ENCODE data around the gene CILP2. TPM values are rescaled to one million over a fixed set of nuclear protein-coding genes. Genes with fewer than 3 reads are reported as not detected.

CILP2 gene
- total RNA-seq, 1 experiment from 2014 or later: 2.0 TPM

- CTCF ChIA-PET: no interaction called here
- H2AFZ ChIP-seq (ENCODE audit: low read length): no peak overlapping the region
- no peak for DNase-seq
- no peaks in the 10 kb centered on the region for H3K79me2 ChIP-seq (ENCODE audit: low read length)
- intact Hi-C loops (cut with micrococcal nuclease): no loop called here
- no peak overlapping the region for H3K9ac ChIP-seq (ENCODE audit: low read length)
- no peaks in the 10 kb centered on the region for H3K9me2 ChIP-seq (replicated peaks; ENCODE audit: low read length)
- H3K4me2 ChIP-seq (ENCODE audit: low read length): no peak overlapping the region
- TF ChIP-seq, protein P1, sequence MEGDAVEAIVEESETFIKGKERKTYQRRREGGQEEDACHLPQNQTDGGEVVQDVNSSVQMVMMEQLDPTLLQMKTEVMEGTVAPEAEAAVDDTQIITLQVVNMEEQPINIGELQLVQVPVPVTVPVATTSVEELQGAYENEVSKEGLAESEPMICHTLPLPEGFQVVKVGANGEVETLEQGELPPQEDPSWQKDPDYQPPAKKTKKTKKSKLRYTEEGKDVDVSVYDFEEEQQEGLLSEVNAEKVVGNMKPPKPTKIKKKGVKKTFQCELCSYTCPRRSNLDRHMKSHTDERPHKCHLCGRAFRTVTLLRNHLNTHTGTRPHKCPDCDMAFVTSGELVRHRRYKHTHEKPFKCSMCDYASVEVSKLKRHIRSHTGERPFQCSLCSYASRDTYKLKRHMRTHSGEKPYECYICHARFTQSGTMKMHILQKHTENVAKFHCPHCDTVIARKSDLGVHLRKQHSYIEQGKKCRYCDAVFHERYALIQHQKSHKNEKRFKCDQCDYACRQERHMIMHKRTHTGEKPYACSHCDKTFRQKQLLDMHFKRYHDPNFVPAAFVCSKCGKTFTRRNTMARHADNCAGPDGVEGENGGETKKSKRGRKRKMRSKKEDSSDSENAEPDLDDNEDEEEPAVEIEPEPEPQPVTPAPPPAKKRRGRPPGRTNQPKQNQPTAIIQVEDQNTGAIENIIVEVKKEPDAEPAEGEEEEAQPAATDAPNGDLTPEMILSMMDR (conservative IDR thresholded peaks at IDR 0.05; ENCODE audit: low read depth, low read length): no peak
- no peak for TF ChIP-seq EZH2 (IDR thresholded peaks at IDR 0.05; ENCODE audit: low read length, unreplicated experiment)
- no peak for TF ChIP-seq EZH2phosphoT487 (IDR thresholded peaks at IDR 0.05; ENCODE audit: borderline replicate concordance, low read length)
- H3K4me3 ChIP-seq (ENCODE audit: low read length): no peak overlapping the region
- no peaks in the 10 kb centered on the region for H3F3A ChIP-seq (ENCODE audit: low read length, unreplicated experiment)
- no peaks in the 10 kb centered on the region for H3K27me3 ChIP-seq (ENCODE audit: low read length)
- ATAC-seq: no peak
- H4K20me1 ChIP-seq (ENCODE audit: low read length): no peaks in the 10 kb centered on the region
- no peak overlapping the region for H3K27ac ChIP-seq (ENCODE audit: low read length)
- H3K4me1 ChIP-seq (ENCODE audit: insufficient read depth, low read length): no peaks in the 10 kb centered on the region; the same call in 1 of the 2 replicates
- no peaks in the 10 kb centered on the region for H3K9me3 ChIP-seq (ENCODE audit: low read length)
- POLR2A ChIA-PET (ENCODE audit: unreplicated experiment): interaction anchor here (0.7 kb wide), 1 partner anchor 16 kb away, joined by 5 read pairs; no protein-coding TSS in a partner anchor
- H3K36me3 ChIP-seq (ENCODE audit: low read depth, low read length): no peaks in the 10 kb centered on the region
- no TSS peak for BruUV-seq (replicated peaks)
These were observed 40.2 kb downstream of the CILP2 start for GRCh38 chr19:19578252-19578651.

DNA sequence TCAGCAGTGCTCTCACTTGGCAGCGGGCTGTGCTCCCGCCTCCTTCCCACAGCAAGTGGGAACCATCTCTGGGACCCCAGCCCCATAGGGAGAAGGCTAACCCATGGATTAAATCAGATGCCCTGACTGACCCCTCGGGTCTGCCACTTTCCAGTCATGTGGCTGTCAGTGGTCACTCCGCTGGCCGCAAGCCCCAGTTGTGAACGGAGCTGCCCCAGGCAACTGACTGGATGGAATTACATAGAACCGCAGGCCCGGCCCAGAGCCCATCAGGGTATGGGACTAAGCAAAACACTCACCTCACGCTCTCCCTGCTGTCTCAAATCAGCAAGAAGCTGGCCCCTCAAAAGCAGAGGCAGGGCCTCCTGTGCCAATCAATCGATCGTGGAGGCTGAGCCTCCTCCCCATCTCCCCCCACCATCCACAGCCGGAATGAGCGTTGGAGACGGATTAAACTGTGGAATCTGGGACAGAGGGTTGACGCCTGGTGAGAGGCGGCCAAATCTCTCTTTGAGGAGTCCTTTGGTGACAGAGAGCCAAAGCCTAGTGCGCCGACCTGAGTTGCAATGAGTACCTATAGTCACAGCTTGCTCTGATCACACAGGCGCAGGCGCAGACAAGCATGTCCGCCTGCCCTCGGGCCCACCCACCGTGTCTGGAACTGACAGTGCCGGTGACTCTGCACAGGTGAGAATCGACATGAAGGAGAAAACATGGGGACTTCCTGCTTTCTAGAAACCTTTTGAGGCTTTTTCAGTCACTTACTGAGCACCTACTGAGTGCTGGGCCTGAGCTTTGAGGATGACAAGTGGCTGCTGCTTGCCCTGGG is 41.7 kb downstream of the CILP2 start:
- DNase-seq: no peak
- POLR2A ChIA-PET (ENCODE audit: unreplicated experiment): no interaction called here
- no peak for ATAC-seq

DNA sequence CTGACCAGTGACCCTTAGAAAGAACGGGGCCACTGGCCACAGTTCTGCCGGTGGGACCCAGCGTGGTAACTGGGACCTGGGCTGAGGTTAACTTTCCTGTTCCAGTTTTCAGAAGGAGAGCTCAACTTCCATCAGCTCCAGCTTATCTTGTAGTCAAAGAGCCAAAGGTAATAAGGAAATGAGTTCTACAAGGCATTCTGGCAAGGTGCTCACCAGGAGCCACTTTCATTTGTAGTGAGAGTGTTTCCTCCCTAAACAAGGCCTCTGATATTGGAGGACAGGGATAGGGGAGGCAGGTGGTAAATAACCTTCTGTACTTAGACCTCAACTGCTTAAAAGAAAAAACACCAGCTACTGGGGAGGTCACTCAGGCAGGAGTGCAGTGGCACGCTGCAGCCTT is 42.4 kb downstream of the CILP2 start:
- no peak overlapping the region for H3K9ac ChIP-seq (ENCODE audit: low read length)
- BruUV-seq (replicated peaks): no TSS peak
- H3F3A ChIP-seq (ENCODE audit: low read length, unreplicated experiment): no peaks in the 10 kb centered on the region
- H2AFZ ChIP-seq (ENCODE audit: low read length): no peak overlapping the region
- no peak overlapping the region for H3K27ac ChIP-seq (ENCODE audit: low read length)
- ATAC-seq: no peak
- no peaks in the 10 kb centered on the region; the same call in 1 of the 2 replicates for H3K4me1 ChIP-seq (ENCODE audit: insufficient read depth, low read length)
- H3K4me3 ChIP-seq (ENCODE audit: low read length): no peak overlapping the region
- H3K4me2 ChIP-seq (ENCODE audit: low read length): no peak overlapping the region
- intact Hi-C loops (cut with micrococcal nuclease): no loop called here
- H3K79me2 ChIP-seq (ENCODE audit: low read length): no peaks in the 10 kb centered on the region
- DNase-seq: no peak
- H3K9me3 ChIP-seq (ENCODE audit: low read length): no peaks in the 10 kb centered on the region
- H4K20me1 ChIP-seq (ENCODE audit: low read length): no peaks in the 10 kb centered on the region
- H3K36me3 ChIP-seq (ENCODE audit: low read depth, low read length): no peaks in the 10 kb centered on the region
- H3K27me3 ChIP-seq (ENCODE audit: low read length): no peaks in the 10 kb centered on the region
- ChIA-PET CTCF (no interaction called here), POLR2A (ENCODE audit: unreplicated experiment) (no interaction called here)
- H3K9me2 ChIP-seq (replicated peaks; ENCODE audit: low read length): no peaks in the 10 kb centered on the region
- TF ChIP-seq, protein P1 (conservative IDR thresholded peaks at IDR 0.05; ENCODE audit: low read depth, low read length): no peak
- TF ChIP-seq EZH2phosphoT487 (IDR thresholded peaks at IDR 0.05; ENCODE audit: borderline replicate concordance, low read length) (no peak), EZH2 (IDR thresholded peaks at IDR 0.05; ENCODE audit: low read length, unreplicated experiment) (no peak)

More for the DNA sequence above, 41.7 kb downstream of the CILP2 start:
- TF ChIP-seq EZH2 (IDR thresholded peaks at IDR 0.05; ENCODE audit: low read length, unreplicated experiment): no peak
- intact Hi-C loops (cut with micrococcal nuclease): no loop called here
- no peaks in the 10 kb centered on the region for H3K9me2 ChIP-seq (replicated peaks; ENCODE audit: low read length)
- H4K20me1 ChIP-seq (ENCODE audit: low read length): no peaks in the 10 kb centered on the region
- BruUV-seq (replicated peaks): no TSS peak
- no peaks in the 10 kb centered on the region for H3K9me3 ChIP-seq (ENCODE audit: low read length)
- no peaks in the 10 kb centered on the region for H3F3A ChIP-seq (ENCODE audit: low read length, unreplicated experiment)
- H3K27me3 ChIP-seq (ENCODE audit: low read length): no peaks in the 10 kb centered on the region
- CTCF ChIA-PET: no interaction called here
- H2AFZ ChIP-seq (ENCODE audit: low read length): no peak overlapping the region
- no peak overlapping the region for H3K4me3 ChIP-seq (ENCODE audit: low read length)
- H3K9ac ChIP-seq (ENCODE audit: low read length): no peak overlapping the region
- no peaks in the 10 kb centered on the region for H3K36me3 ChIP-seq (ENCODE audit: low read depth, low read length)
- no peaks in the 10 kb centered on the region for H3K79me2 ChIP-seq (ENCODE audit: low read length)
- no peak overlapping the region for H3K4me2 ChIP-seq (ENCODE audit: low read length)
- H3K27ac ChIP-seq (ENCODE audit: low read length): no peak overlapping the region
- no peaks in the 10 kb centered on the region; the same call in 1 of the 2 replicates for H3K4me1 ChIP-seq (ENCODE audit: insufficient read depth, low read length)

Data from PC-3 (cell line).